ENCODE measurements around the gene LTF.

The LTF gene

GRCh38 chr3:46479021-46479420 lies 14.3 kb upstream of the LTF start:
- Histone ChIP-seq H3K9ac (ENCODE audit: low read length) (no peak overlapping the region), H3K4me3 (ENCODE audit: low read depth, low read length) (no peak overlapping the region), H3K36me3 (ENCODE audit: control insufficient read depth, insufficient read depth, low read length) (no peaks in the 10 kb centered on the region), H3K27ac (ENCODE audit: low read depth, low read length) (no peak overlapping the region), H3K4me1 (ENCODE audit: control insufficient read depth, insufficient read depth, low read length) (no peaks in the 10 kb centered on the region), H3K9me3 (ENCODE audit: control insufficient read depth, insufficient read depth, low read depth, low read length) (no peaks in the 10 kb centered on the region), H3K27me3 (ENCODE audit: control insufficient read depth, insufficient read depth, low read length) (no peaks in the 10 kb centered on the region)

- Histone ChIP-seq H3K9me3 (ENCODE audit: control insufficient read depth, insufficient read depth, low read depth, low read length) (no peaks in the 10 kb centered on the region), H3K36me3 (ENCODE audit: control insufficient read depth, insufficient read depth, low read length) (no peaks in the 10 kb centered on the region), H3K27ac (ENCODE audit: low read depth, low read length) (no peak overlapping the region), H3K9ac (ENCODE audit: low read length) (no peak overlapping the region), H3K4me1 (ENCODE audit: control insufficient read depth, insufficient read depth, low read length) (no peaks in the 10 kb centered on the region), H3K27me3 (ENCODE audit: control insufficient read depth, insufficient read depth, low read length) (0 out of 2 replicates have a peak, but pooled peaks cover under 1% of the 10 kb centered on the region), H3K4me3 (ENCODE audit: low read depth, low read length) (no peak overlapping the region)
These were observed 13.6 kb upstream of the LTF start for GRCh38 chr3:46478341-46478740.

- H3K4me1 ChIP-seq (ENCODE audit: control insufficient read depth, insufficient read depth, low read length): no peaks in the 10 kb centered on the region
- H3K9me3 ChIP-seq (ENCODE audit: control insufficient read depth, insufficient read depth, low read depth, low read length): no peaks in the 10 kb centered on the region
- no peak overlapping the region for H3K27ac ChIP-seq (ENCODE audit: low read depth, low read length)
- H3K9ac ChIP-seq (ENCODE audit: low read length): no peak overlapping the region
- H3K36me3 ChIP-seq (ENCODE audit: control insufficient read depth, insufficient read depth, low read length): no peaks in the 10 kb centered on the region
- H3K27me3 ChIP-seq (ENCODE audit: control insufficient read depth, insufficient read depth, low read length): peaks cover 3% of the 10 kb centered on the region; the same call in 1 of the 2 replicates
- no peak overlapping the region for H3K4me3 ChIP-seq (ENCODE audit: low read depth, low read length)
These were observed 13.1 kb upstream of the LTF start for GRCh38 chr3:46477756-46478155.

- Histone ChIP-seq H3K9me3 (ENCODE audit: control insufficient read depth, insufficient read depth, low read depth, low read length) (no peaks in the 10 kb centered on the region), H3K9ac (ENCODE audit: low read length) (no peak overlapping the region), H3K4me1 (ENCODE audit: control insufficient read depth, insufficient read depth, low read length) (no peaks in the 10 kb centered on the region), H3K27ac (ENCODE audit: low read depth, low read length) (no peak overlapping the region), H3K36me3 (ENCODE audit: control insufficient read depth, insufficient read depth, low read length) (no peaks in the 10 kb centered on the region), H3K27me3 (ENCODE audit: control insufficient read depth, insufficient read depth, low read length) (peaks cover 3% of the 10 kb centered on the region; the same call in 1 of the 2 replicates), H3K4me3 (ENCODE audit: low read depth, low read length) (no peak overlapping the region)
These were observed 12.4 kb upstream of the LTF start for GRCh38 chr3:46477145-46477544.

GRCh38 chr3:46472736-46473135 lies 8.0 kb upstream of the LTF start:
- H3K36me3 ChIP-seq (ENCODE audit: control insufficient read depth, insufficient read depth, low read length): no peaks in the 10 kb centered on the region
- no peak overlapping the region for H3K9ac ChIP-seq (ENCODE audit: low read length)
- H3K4me1 ChIP-seq (ENCODE audit: control insufficient read depth, insufficient read depth, low read length): no peaks in the 10 kb centered on the region
- H3K27me3 ChIP-seq (ENCODE audit: control insufficient read depth, insufficient read depth, low read length): peaks cover 6% of the 10 kb centered on the region; the same call in 1 of the 2 replicates
- H3K27ac ChIP-seq (ENCODE audit: low read depth, low read length): no peak overlapping the region
- no peak overlapping the region for H3K4me3 ChIP-seq (ENCODE audit: low read depth, low read length)
- no peaks in the 10 kb centered on the region for H3K9me3 ChIP-seq (ENCODE audit: control insufficient read depth, insufficient read depth, low read depth, low read length)

- no peak overlapping the region for H3K27ac ChIP-seq (ENCODE audit: low read depth, low read length)
- no peaks in the 10 kb centered on the region for H3K9me3 ChIP-seq (ENCODE audit: control insufficient read depth, insufficient read depth, low read depth, low read length)
- H3K9ac ChIP-seq (ENCODE audit: low read length): no peak overlapping the region
- no peaks in the 10 kb centered on the region for H3K36me3 ChIP-seq (ENCODE audit: control insufficient read depth, insufficient read depth, low read length)
- H3K4me3 ChIP-seq (ENCODE audit: low read depth, low read length): no peak overlapping the region
- H3K27me3 ChIP-seq (ENCODE audit: control insufficient read depth, insufficient read depth, low read length): peaks cover 6% of the 10 kb centered on the region; the same call in 1 of the 2 replicates
- H3K4me1 ChIP-seq (ENCODE audit: control insufficient read depth, insufficient read depth, low read length): no peaks in the 10 kb centered on the region
These were observed 6.7 kb upstream of the LTF start for GRCh38 chr3:46471371-46471914.

- H3K4me1 ChIP-seq (ENCODE audit: control insufficient read depth, insufficient read depth, low read length): no peaks in the 10 kb centered on the region
- no peak overlapping the region for H3K27ac ChIP-seq (ENCODE audit: low read depth, low read length)
- no peaks in the 10 kb centered on the region for H3K36me3 ChIP-seq (ENCODE audit: control insufficient read depth, insufficient read depth, low read length)
- H3K9ac ChIP-seq (ENCODE audit: low read length): no peak overlapping the region
- peaks cover 9% of the 10 kb centered on the region; the same call in 1 of the 2 replicates for H3K27me3 ChIP-seq (ENCODE audit: control insufficient read depth, insufficient read depth, low read length)
- no peaks in the 10 kb centered on the region for H3K9me3 ChIP-seq (ENCODE audit: control insufficient read depth, insufficient read depth, low read depth, low read length)
- H3K4me3 ChIP-seq (ENCODE audit: low read depth, low read length): no peak overlapping the region
These were observed 6.1 kb upstream of the LTF start for GRCh38 chr3:46470831-46471230.

- no peaks in the 10 kb centered on the region for H3K36me3 ChIP-seq (ENCODE audit: control insufficient read depth, insufficient read depth, low read length)
- H3K4me1 ChIP-seq (ENCODE audit: control insufficient read depth, insufficient read depth, low read length): no peaks in the 10 kb centered on the region
- no peak overlapping the region for H3K4me3 ChIP-seq (ENCODE audit: low read depth, low read length)
- H3K9ac ChIP-seq (ENCODE audit: low read length): no peak overlapping the region
- H3K27me3 ChIP-seq (ENCODE audit: control insufficient read depth, insufficient read depth, low read length): peaks cover 19% of the 10 kb centered on the region
- H3K9me3 ChIP-seq (ENCODE audit: control insufficient read depth, insufficient read depth, low read depth, low read length): no peaks in the 10 kb centered on the region
- no peak overlapping the region for H3K27ac ChIP-seq (ENCODE audit: low read depth, low read length)
These were observed 5.1 kb upstream of the LTF start for GRCh38 chr3:46469680-46470357.

GRCh38 chr3:46468753-46469600 lies 4.3 kb upstream of the LTF start:
- Histone ChIP-seq H3K4me1 (ENCODE audit: control insufficient read depth, insufficient read depth, low read length) (0 out of 2 replicates have a peak, but pooled peaks cover 2% of the 10 kb centered on the region), H3K27me3 (ENCODE audit: control insufficient read depth, insufficient read depth, low read length) (peaks cover 27% of the 10 kb centered on the region), H3K4me3 (ENCODE audit: low read depth, low read length) (no peak overlapping the region), H3K9me3 (ENCODE audit: control insufficient read depth, insufficient read depth, low read depth, low read length) (no peaks in the 10 kb centered on the region), H3K27ac (ENCODE audit: low read depth, low read length) (no peak overlapping the region), H3K36me3 (ENCODE audit: control insufficient read depth, insufficient read depth, low read length) (no peaks in the 10 kb centered on the region), H3K9ac (ENCODE audit: low read length) (no peak overlapping the region)

GRCh38 chr3:46467562-46467961 lies 2.9 kb upstream of the LTF start:
- no peak overlapping the region for H3K4me3 ChIP-seq (ENCODE audit: low read depth, low read length)
- no peaks in the 10 kb centered on the region for H3K36me3 ChIP-seq (ENCODE audit: control insufficient read depth, insufficient read depth, low read length)
- H3K27me3 ChIP-seq (ENCODE audit: control insufficient read depth, insufficient read depth, low read length): peaks cover 38% of the 10 kb centered on the region
- 0 out of 2 replicates have a peak, but pooled peaks cover 2% of the 10 kb centered on the region for H3K4me1 ChIP-seq (ENCODE audit: control insufficient read depth, insufficient read depth, low read length)
- no peak overlapping the region for H3K27ac ChIP-seq (ENCODE audit: low read depth, low read length)
- no peak overlapping the region for H3K9ac ChIP-seq (ENCODE audit: low read length)
- no peaks in the 10 kb centered on the region for H3K9me3 ChIP-seq (ENCODE audit: control insufficient read depth, insufficient read depth, low read depth, low read length)

GRCh38 chr3:46466871-46467403 lies 2.2 kb upstream of the LTF start:
- H3K4me1 ChIP-seq (ENCODE audit: control insufficient read depth, insufficient read depth, low read length): 0 out of 2 replicates have a peak, but pooled peaks cover 2% of the 10 kb centered on the region
- H3K9ac ChIP-seq (ENCODE audit: low read length): no peak overlapping the region
- H3K9me3 ChIP-seq (ENCODE audit: control insufficient read depth, insufficient read depth, low read depth, low read length): no peaks in the 10 kb centered on the region
- H3K4me3 ChIP-seq (ENCODE audit: low read depth, low read length): no peak overlapping the region
- H3K27ac ChIP-seq (ENCODE audit: low read depth, low read length): no peak overlapping the region
- H3K36me3 ChIP-seq (ENCODE audit: control insufficient read depth, insufficient read depth, low read length): no peaks in the 10 kb centered on the region
- peaks cover 39% of the 10 kb centered on the region for H3K27me3 ChIP-seq (ENCODE audit: control insufficient read depth, insufficient read depth, low read length)
